Melanocyte of skin (primary cell): ENCODE data around the gene RPH3AL. TPM values are rescaled to one million over a fixed set of nuclear protein-coding genes. Genes with fewer than 3 reads are reported as not detected.

Source experiments
- total RNA-seq, 2 donors: library from RNA; depleted of rRNA; stranded (reverse); fragments of >200 nt; gene quantifications; 2 replicates each; pipeline ENCODE4 v1.2.3, GENCODE V29; 2012

The RPH3AL gene
- 1 to 10 TPM in 1 of 2 donors, under 1 TPM in 1; 1.00 to 1.4 TPM for total RNA-seq

GRCh38 chr17:352421-353212, at the start of gene RPH3AL:
Gene RPH3AL, minus strand, starts transcription at chr17:352807. Its CDS starts 25,264 bp downstream, at chr17:327543.

GRCh38 chr17:181245-182049, 171.2 kb downstream of the RPH3AL start, which contains the start of gene DOC2B:
Gene DOC2B, minus strand, starts transcription at chr17:181650. Its CDS starts 171 bp downstream, at chr17:181479.

Other genes with a start within 250 kb of the RPH3AL start
- gene SCGB1C2, start 215.2 kb downstream of the RPH3AL start, total RNA-seq: not detected
- not detected for gene DOC2B, start 171.2 kb downstream of the RPH3AL start, total RNA-seq
- gene RFLNB, start 93.1 kb upstream of the RPH3AL start, total RNA-seq: 10 to 100 TPM; 15.8 to 35.0 TPM